Activated naive CD4-positive, alpha-beta T cell treated with Interleukin-2 at 50 U/mL for 16 hours (primary cell): Measurements from ENCODE around the gene SYTL3.
A peak's percentile ranks its signal among the peaks of the same experiment; 100 is the strongest.

Experiments
- DNase-seq: peaks from one replicate; pipeline ENCODE4 v3.0.0-alpha.2; 2020

SYTL3 gene

DNA sequence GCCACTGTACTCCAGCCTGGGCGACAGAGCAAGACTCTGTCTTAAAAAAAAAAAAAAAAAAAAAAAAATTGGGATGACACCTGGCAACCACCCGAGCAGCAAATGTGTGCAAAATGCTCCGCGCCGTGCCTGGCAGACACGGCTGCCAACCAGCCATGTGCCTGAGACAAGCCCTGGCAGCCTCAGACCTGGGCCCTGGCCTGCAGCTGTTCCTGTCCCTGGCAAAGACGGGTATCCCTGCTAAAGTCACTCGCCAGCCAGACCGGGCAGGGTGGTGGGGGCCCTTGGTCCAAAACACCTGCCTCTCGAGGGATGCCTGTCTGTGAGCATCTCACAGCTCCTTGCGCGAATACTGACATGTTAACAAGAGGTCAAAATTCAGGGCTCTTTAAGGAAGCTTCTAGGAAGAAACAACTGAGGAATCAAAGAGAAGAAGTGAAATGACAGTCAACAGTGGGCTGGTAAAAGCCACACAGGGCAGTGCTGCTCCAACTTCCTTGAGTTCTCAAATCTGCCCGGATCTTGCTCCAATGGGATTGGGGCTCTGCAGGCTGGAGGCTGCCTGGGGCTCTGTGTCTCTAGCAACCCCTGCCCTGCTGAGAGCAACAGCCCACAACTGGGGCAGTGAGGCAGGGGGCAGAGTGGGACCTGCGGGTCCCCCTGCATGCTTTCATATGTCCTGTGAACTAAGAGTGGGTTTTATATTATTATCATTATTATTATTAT lies 53.4 kb downstream of the SYTL3 start:
- no peak for DNase-seq

DNA sequence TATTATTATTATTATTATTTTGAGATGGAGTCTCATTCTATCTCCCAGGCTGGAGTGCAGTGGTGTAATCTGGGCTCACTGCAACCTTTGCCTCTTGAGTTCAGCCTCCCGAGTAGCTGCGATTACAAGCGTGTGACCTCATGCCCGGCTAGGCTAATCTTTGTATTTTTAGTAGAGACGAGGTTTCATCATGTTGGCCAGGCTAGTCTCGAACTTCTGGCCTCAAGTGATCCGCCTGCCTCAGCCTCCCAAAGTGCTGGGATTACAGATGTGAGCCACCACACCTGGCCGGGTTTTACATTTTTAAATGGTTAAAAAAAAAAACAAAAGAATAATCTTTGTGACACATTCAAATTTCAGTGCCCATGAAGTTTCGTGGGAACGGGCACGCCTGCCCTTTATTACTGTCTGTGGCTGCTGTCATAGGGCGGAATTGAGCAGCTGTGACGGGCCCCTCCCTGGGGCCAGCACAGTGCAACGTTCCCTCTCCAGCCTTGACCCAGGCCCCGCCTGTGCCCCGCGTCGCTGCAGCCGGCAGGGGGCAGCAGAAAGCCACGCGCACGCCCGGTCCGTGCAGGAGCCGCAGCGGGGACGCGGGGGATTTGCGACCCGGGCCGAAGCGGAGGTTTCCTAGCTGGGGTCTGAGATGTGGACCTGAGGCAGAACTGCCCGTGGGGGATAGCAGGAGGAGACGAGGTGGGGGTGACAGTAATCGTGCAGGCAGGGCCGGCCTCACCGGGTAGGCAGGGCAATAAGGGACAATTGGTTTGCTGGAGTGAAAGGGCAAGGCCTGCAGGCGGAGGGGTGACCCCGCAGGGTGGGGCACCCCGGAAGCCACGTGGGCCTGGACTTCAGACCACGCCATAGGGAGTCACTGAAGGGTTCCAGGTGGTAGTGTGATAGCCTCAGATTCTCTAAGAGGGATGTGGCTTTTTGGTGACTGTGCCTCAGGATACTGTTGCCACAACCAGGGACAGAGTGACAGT lies 54.3 kb downstream of the SYTL3 start:
- peak; percentile 79 for DNase-seq

DNA sequence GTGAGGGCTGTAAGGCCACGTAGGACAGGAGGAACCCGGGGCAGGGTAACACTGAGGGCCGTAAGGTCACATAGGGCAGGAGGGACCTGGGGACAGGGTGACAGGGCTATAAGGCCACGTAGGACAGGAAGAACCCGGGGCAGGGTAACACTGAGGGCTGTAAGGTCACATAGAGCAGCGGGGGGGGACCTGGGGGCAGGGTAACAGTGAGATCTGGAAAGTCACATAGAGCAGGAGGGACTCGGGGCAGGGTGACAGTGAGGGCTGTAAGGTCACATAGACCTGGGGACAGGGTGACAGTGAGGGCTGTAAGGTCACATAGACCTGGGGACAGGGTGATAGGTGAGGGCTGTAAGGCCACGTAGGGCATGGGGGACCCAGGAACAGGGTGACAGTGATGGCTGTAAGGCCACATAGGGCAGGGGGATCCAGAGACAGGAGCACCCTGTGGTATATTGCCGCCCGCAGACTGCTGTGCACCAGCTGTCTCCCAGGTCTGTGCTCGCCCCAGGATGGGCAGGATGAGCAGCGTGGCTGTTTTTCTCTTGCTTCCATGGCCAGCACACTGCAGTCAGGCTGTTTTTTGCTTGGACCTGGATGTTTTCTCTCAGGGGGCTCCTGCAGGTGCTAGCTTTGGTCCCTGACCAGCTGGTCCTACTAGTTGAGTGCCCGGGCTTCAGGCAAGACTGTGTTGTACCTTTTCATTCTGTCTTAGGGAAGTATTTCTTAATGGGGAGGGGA lies 55.7 kb downstream of the SYTL3 start:
- DNase-seq, result no peak

DNA sequence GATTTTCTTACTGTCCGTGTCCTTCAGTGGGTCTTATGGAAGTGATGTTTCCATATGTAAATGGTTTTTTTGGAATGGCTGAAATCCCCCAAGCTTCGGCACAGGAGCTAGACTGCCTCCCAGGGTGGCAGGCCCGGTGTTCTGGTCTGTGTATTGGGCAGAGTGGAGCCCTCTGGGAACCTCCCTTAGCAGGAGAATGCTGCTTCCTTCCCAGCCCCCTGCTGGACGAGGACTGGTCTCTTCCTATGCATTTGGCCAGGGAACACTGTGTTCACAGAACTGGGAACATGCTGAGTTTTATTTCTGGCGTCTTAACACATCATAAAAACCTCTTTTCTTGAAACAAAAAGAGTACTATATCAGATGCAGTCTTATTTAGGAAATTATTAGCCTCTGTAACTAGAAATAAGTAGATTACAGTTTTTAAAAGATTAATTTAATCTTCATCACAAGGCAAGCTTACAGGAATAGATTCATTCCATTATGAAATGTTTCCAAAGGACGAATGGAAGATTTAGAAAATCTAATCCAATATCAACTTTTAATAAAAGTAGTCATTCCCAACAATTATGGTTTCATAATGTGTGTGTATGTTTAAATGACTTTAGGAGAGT lies 56.6 kb downstream of the SYTL3 start:
- no peak for DNase-seq

DNA sequence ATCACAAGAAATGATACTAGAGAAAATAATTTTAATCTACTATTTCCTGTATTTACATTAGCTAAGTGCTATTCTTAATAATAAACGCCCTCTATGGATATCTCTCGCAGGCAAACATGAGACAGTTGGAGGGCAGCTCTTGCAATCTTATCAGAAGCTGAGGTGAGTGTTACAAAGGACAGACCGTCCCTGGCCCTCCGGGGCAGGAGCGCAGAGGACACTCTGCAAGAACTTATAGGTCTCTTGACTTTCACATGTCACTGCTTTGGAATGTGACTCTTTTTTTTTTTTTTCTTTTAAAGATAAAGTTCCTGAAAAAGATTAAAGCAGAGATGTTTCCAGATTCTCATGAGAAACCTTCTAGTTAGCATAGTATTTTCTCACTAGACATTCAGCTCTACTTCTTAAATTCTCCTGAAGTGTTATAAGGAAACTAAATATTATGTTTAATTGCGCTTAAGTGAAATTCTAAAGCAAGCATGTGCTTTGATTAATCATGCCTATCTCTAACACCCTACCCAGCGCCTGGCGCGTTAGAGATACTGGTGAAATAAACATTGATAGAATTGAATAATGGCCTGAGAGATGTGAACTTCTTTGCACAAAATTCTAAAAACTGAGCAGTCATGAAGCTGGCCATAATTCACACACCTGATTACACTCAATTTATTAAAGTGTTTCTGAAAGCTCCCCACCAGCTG lies 57.4 kb downstream of the SYTL3 start:
- no peak for DNase-seq

DNA sequence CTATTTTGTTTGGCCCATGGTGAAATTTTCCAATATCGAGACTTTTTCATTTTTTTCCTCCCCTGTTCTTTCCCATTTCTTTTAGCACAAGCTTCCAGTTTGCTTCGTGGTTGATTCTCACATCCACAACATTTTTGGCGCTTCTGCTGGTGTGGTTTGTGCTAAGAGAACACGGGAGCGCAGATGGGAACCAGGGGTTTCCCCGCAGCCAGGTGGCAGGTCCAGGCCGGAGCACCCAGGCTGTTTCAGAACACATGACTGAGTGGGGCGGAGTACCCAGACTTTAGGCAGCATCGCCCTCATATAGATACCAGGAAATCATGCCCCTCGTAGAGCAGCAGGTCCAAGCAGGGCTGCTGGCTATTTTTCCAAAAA lies 58.0 kb downstream of the SYTL3 start:
- DNase-seq, result no peak

DNA sequence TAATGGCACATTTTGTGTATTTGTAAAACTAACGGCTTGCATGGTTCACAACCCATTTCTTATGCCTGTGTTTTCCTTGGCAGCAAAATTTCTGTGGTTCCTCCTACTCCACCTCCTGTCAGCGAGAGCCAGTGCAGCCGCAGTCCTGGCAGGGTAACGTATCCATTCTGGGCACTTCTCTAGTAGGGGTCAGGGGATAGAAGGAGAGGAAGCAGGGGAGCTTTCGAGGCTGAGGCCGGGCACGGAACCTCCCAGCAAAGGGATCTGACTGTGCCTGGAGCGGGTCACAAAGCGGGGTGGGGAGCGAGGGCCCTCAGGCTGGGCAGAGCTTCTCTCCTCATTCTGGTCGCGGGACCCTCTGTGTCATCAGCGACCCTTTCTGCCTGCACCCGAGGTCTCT lies 58.4 kb downstream of the SYTL3 start:
- no peak for DNase-seq

DNA sequence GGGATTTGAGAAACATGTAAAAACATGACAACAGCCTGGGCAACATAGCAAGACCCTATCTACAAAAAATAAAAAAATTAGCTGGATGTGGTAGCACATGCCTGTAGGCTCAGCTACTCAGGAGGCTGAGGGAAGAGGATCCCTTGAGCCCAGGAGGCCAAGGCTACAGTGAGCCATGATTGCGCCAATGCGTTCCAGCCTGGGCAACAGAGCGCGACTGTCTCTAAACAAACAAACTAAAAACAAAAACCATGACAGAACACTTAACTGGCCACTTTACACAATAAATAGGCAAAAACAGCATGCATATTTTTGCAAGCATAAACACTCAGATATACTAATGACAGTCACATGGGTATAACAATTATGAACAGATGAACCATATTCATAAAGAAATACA lies 60.0 kb downstream of the SYTL3 start:
- DNase-seq, result no peak

DNA sequence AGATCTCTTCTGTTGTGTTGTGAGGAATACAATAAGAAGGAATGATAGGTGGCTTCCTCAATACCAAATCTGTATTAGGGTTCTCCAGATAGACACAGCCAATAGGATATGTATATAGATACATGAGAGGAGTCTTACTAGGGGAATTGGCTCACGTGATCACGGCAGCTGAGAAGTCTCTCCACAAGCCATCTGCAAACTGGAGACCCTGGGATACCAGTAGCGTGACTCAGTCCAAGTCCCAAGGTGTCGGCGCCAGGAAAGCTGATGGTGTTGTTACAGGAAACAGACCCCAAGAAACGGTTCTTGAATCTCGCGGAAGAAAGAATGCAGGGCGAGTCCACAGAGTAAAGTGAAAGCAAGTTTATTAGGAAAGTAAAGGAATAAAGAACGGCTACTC lies 61.4 kb downstream of the SYTL3 start:
- no peak for DNase-seq

DNA sequence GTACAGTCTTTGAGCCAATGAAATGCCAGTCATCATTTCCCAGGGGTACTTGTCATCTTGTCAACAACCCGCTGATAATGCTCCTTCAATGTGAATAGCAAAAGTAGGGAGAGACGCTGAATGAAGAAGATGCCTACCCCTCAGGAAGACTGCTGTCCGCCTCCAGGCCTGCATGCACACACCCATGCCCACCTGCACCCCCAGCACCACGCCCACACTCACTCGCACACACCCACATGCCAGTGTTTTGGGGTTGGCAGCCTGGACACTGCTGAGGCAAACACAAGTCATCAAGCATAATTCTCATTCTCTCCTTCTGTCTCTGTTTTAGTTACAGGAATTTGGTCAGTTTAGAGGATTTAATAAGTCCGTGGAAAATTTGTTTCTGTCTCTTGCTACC lies 63.6 kb downstream of the SYTL3 start:
- DNase-seq, result no peak

DNA sequence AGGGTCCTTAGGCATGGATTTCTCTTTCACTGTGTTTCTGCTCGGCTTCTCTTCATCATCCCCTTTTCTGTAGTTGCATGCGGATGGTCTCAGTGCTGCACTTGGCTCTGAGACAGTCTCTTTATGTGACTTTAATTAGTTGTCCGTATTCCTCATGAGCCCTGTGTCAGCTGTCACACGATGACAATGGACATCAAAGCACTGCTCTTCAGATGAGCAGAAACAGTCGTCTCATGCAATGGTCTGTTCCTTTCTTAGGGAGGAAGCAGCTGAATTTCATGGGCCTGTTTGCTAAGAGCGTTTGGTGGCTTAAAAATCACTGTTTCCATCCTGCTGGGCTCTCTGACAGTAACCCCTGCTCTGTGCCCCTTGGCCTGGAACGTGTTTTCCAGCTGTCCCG lies 64.9 kb downstream of the SYTL3 start:
- no peak for DNase-seq

DNA sequence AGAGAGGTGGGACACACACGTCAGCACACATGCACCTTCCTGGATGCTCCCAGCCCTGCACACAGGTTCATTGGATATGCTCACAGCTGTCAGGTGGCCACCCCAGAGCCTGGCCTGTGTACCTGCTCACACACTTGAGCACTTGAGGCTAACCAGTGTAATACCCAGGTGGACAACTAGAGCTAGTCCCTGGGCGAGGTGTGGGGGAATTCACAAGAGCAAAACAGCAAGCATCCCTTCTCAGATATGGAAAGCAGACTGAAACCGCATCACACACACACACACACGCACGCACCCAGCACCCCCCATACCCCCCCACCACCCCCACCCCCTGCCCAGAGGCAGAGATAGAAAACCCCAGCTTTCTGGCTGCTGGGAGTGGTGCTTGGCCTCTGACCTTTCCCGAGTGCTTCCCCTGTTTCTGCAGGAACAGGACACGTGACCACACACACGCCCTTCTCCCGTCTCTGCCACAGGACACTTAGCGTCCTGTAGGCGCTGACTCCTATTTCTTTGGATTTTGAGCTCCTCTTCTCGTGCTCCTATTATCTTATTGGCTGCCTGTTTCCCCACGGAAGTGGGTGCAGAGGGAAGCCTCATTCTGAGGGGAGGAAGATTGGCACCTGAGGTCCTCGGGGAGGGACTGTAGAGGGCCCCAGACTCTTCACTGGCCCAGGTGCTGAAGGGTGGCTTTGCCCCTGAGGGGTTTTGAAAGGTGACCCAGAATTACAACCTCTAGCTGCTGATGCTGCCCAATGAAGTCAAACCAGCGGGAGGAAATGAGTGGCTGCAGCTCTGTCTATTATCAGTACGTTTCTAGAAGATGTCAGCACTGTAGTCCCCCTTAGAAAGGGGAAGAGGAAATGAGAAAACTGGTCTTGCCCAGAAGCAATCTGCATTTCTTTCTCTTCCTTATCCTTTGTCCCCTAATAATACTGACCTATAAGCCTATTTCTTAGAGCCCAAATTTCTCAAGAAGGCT lies 65.8 kb downstream of the SYTL3 start:
- no peak for DNase-seq

DNA sequence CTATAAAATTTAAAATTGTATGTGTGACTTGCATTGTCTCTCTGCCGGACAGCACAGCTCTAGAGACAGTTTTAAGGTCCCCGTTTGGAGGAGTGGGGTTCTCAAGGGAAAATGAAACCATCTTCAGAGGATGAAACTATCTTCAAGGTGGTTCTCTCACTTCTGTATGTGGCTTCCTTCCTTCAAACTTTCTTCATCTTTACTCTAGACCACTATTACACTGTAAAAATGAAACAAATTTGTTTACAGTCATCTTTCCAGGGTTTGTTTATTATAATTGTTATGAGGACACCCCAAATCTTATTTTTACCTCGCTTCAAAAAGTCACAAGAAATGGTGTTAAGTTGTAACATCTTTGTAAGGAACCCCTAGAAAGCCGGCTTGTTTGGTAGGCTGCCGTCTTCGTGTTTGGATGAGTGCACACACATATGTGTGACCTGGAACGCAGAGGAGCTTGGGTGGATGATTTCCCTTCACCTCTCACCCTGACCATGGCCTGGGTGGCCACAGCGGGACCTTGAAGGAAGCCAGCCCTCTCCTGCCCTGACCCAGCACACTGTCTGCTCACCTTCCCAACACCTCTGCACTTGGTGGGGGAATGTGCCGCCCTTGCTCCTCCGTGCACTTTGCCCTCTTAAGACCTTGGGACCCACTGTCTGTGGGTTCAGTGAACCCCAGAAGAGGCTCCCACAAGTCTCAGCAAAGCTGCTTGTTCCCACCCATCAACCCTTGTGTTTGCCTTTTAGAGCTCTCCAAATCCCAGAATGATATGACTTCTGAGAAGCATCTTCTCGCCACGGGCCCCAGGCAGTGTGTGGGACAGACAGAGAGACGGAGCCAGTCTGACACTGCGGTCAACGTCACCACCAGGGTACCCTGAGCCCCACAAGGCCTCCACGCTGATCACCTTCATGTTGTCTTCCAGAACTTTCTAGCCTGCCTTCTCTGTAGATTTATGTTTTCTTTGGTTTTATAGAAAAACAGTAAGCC lies 67.8 kb downstream of the SYTL3 start:
- no peak for DNase-seq

DNA sequence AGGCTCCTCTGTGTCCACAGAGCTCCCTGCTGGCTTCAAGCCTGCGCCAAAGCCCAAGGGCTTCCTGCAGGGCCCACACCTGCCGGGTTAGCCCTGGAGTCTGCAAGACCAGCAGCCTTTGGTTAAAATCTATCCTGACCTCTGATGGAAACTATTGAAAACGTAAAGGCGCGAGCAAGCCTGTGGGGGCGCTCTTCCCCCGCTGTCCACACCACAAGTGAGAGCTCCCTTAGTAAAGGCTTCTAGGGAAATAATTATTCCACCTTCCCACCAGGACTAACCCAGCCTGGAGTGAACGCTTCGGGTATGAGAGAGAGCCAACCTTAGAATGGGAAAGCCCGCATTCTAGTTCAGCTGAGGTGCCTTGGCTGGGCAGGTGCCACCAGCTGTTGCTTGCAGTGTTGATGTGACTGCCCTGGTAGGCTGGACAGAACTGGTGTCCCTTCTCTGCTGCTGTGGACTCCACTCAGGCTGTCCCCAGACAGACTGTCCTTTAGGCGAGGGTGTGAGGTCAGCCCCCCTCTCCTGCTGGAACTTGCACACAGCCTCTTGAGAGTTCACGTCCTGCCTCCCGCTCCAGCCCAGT lies 68.7 kb downstream of the SYTL3 start:
- no peak for DNase-seq

DNA sequence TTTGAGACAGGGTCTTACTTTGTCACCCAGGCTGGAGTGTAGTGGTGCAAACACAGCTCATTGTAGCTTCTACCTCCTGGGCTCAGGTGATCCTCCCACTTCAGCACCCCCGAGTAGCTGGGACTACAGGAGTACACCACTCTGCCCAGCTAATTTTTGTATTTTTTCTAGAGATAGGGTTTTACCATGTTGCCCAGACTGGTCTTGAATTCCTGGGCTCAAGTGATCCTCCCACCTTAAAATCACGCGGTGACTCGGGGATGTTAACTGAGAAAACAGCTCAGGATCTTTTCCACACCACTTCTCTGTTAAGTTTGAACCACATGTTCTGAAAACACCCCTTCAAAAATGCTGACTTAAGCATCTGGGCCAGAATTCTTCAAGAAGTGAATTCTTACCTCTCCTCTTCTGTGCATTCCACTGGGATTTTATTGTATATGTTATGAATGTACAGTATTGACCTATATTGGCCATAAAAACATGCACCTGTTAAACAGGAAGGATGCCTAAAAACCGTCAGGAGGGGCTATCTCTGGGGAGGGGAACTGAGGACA lies 72.4 kb downstream of the SYTL3 start:
- no peak for DNase-seq

DNA sequence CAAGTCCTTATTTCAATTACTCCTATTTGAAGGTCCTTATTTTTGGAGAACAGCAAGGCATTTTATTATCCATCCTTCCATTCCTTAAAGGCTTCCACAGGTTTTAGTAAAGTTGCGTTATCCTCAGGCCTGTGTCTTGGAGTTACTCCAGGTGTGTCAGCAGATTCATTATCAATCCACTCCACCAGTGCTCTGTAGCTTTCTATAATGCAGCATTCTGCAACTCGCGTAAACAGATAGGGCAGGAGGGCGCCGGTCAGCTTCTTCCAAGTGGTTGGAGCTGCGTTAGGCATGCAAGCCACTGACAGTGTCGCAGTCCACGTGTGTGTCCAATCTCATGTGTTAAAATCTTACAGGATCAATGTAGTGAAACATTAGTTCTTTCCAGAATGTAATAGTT lies 75.8 kb downstream of the SYTL3 start:
- no peak for DNase-seq

DNA sequence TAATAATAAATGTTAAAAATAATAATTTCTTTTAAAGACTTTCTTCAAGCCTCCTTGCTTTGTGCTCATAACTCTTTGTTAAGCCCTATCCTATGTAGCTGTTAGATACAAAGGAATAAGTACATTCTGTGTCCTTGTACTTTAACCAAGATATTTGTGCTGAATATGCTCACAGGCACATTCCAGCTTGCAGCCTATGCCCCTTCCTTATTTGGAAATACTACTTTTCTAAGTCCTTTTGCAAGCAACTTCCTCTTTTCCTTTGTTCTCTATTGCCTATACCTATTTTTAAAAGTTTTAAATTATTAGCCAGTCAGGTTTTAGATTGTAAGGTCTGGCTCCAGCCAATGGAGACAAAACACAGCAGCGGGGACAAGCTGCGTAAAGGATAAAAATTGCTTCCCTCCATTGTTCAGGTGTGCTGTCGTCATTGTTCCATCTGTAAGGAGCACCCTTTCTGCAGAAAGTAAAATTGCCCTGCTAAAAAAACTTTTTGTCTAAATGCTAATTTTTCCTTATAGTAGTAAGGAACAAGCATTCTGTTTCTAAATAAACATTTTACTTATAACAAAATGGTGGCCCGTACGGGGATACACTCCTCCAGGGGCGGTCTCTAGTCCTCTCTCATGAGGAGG lies 80.2 kb downstream of the SYTL3 start:
- DNase-seq, result no peak

DNA sequence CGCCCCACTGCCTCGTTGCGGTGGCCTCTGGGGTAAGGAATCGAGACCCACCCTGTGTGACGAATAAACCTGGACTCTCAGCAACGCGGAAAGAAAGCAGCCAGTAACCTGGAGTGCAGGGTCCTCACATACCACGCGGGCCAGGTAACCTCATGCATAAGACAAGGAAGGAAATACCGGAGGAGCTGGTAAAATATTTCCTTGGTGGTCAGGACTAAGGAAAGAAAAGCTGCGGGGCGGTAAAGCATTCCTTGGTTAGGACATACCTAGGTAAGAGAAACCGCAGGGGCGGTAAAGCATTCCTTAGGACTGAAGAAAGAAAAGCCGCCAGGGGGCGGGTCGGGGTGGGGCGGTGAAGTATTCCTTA lies 80.7 kb downstream of the SYTL3 start:
- no peak for DNase-seq

DNA sequence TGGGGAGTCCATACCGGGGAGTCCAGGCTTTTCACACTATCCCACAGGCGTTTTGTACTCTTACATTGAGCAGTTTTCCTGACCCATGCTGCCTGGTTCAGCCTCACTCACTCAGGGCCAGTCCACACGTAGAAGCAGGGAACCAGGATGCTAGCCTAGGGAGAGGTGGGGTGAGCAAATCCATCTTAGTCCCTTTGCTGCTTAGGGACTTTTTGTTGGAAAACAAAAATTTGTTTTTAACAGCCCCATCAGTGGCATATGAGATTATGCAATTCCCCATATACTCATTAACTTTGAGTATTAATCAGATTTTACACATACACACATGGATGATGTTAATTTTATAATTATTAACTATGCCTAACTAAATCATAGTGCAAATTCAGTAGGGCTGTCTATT lies 85.2 kb downstream of the SYTL3 start:
- DNase-seq, result no peak
